Suppressor macrophage treated with lipopolysaccharide for 4 hours (primary cell): ENCODE measurements around the gene AVPR2.

Experiments
- DNase-seq: peaks from one replicate; pipeline ENCODE4 v3.0.0-alpha.2; 2020

The AVPR2 gene

GRCh38 chrX:153934148-153934761 is 29.8 kb downstream of the AVPR2 start:
- DNase-seq, result no peak

- DNase-seq, result peak; percentile 81
Measured at GRCh38 chrX:153934762-153935325, 30.4 kb downstream of the AVPR2 start, which contains the start of gene NAA10. Gene NAA10, minus strand, starts transcription at chrX:153935037. Its CDS starts 133 bp downstream, at chrX:153934904.

GRCh38 chrX:153935326-153935851 is 30.9 kb downstream of the AVPR2 start:
- no peak for DNase-seq

GRCh38 chrX:153937056-153937455 is 32.6 kb downstream of the AVPR2 start:
- DNase-seq, result no peak

GRCh38 chrX:153938226-153938786 is 33.8 kb downstream of the AVPR2 start:
- no peak for DNase-seq

GRCh38 chrX:153939573-153939972 is 35.1 kb downstream of the AVPR2 start:
- DNase-seq, result no peak

- peak; percentile 2 for DNase-seq
Measured at GRCh38 chrX:153941336-153942252, 37.1 kb downstream of the AVPR2 start.

GRCh38 chrX:153944140-153944799 is 39.8 kb downstream of the AVPR2 start, which contains the start of gene RENBP:
Gene RENBP, minus strand, starts transcription at chrX:153944643. Its CDS starts 33 bp downstream, at chrX:153944610.
- DNase-seq, result peak; percentile 67

- DNase-seq, result no peak
Measured at GRCh38 chrX:153944800-153945150, 40.3 kb downstream of the AVPR2 start.

GRCh38 chrX:153945956-153946943 is 41.8 kb downstream of the AVPR2 start:
- no peak for DNase-seq

GRCh38 chrX:153947009-153947769 is 42.7 kb downstream of the AVPR2 start:
- peak; percentile 84 for DNase-seq

- no peak for DNase-seq
Measured at GRCh38 chrX:153948002-153948466, 43.6 kb downstream of the AVPR2 start.

GRCh38 chrX:153948847-153949805 is 44.7 kb downstream of the AVPR2 start:
- DNase-seq, result peak; percentile 3

- no peak for DNase-seq
Measured at GRCh38 chrX:153950127-153950526, 45.7 kb downstream of the AVPR2 start.

- no peak for DNase-seq
Measured at GRCh38 chrX:153951683-153952372, 47.4 kb downstream of the AVPR2 start.

GRCh38 chrX:153952373-153953026 is 48.0 kb downstream of the AVPR2 start:
- DNase-seq, result no peak

GRCh38 chrX:153953342-153953830 is 48.9 kb downstream of the AVPR2 start:
- peak; percentile 66 for DNase-seq
